Cerebellar nuclear complex (tissue), 1 donor: ENCODE results near the gene OVAAL.
"Not testable (repeated sequence)": the region's sequence is repeated elsewhere in the genome, so short reads cannot be mapped to it uniquely, and the experiment has no call there.

Experiments used
- DNase-seq, 2 experiments: peaks; one replicate each; lab custom pipeline; 2025; lab: John Stamatoyannopoulos, UW

OVAAL gene

GRCh38 chr1:180540697-180541594 is 17.8 kb upstream of the OVAAL start:
- DNase-seq, result no peak

- no peak for DNase-seq
Observed at GRCh38 chr1:180542113-180542837, 16.5 kb upstream of the OVAAL start.

DNA sequence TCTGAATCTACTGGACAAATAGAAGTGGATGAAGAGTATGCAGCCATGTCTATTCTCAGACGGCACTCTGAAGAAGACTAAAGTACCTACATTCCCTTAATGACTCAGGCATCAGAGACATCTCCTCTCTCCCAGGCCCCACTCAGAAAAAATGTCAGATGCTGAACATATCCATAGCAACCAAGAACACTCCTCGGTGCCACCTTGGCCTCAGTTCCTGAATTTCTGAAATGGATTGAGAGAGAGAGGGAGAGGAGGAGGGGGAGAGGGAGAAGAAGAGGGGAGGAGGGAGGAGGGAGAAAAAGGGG is 16.0 kb upstream of the OVAAL start:
- no peak for DNase-seq

- no peak for DNase-seq
Observed at GRCh38 chr1:180544050-180544449, 14.7 kb upstream of the OVAAL start.

- DNase-seq, result no peak
Observed at GRCh38 chr1:180545991-180546390, 12.8 kb upstream of the OVAAL start.

DNA sequence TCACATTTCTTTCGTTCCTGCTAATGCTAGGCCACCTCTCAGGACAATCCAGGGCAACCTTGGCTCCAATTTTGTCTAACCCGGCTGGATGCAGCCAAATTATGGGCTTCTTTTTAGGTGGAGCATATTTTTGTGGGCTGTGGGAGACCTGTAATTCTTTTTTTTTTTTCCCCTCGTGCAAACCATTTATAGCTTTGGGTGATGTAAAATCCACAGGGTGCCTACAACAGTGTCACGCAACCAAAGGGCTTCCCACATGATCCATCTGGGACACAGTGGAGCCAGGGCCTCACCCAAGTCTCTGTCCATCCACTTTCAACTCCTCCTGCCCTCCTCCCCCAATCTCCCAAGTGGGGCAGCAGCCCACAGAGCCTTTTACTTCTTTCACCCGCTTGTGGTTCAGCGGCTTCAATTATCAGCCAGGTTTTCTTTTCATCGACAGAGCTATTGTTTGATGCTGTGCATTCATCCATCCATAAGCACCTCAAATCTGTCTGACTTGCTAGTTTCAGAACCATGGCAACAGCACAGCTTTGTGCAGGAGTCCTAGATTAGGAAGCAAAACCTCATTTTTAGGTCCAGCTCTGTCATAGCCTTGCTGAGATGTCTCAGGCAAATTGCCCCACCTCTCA is 10.0 kb upstream of the OVAAL start:
- no peak for DNase-seq

- not testable (repeated sequence) for DNase-seq
Observed at GRCh38 chr1:180549770-180550169, 9.0 kb upstream of the OVAAL start.

DNA sequence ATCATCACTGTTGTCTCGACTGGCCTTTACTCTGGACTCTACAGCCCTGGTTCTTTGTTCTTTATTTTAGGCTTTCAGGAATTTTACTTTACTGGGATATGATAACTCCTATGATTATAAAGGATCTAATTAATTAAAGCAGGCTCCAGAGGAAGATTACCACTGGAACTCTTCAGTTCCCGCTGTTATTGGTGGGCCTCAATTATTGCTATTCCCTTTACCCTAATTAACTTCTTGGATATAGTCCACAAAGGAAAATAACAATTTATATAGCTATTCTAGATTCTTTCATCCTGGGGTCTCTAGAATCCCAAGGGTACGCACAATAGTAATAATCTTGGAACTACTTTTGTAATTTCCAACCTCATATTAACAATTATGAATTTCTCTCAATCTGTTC is 8.5 kb upstream of the OVAAL start:
- DNase-seq, result no peak

DNA sequence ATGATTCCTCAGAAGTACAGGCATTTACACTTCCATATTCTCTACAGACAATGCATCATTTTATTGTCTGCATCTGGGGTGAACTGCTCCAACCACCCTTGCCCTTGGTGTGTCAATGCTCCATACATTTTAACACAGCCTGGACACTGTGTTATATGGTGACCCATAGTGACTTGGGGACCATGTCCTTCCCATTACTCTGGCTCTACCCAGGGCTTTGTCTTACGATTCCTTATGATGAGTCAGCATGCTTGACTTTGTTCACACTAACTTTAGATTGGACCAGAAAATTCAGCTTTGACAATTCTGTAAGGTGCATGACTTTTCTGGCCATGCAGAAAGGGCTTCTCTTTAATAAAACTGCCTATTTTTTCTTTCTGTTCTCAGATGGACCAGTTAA is 6.8 kb upstream of the OVAAL start:
- DNase-seq, result no peak

GRCh38 chr1:180553046-180553445 is 5.7 kb upstream of the OVAAL start:
- DNase-seq, result not testable (repeated sequence)

GRCh38 chr1:180555411-180555810 is 3.4 kb upstream of the OVAAL start:
- DNase-seq, result no peak

GRCh38 chr1:180560200-180560867 is 1.6 kb downstream of the OVAAL start:
- DNase-seq, result no peak

- no peak for DNase-seq
Observed at GRCh38 chr1:180560868-180561600, 2.3 kb downstream of the OVAAL start.

DNA sequence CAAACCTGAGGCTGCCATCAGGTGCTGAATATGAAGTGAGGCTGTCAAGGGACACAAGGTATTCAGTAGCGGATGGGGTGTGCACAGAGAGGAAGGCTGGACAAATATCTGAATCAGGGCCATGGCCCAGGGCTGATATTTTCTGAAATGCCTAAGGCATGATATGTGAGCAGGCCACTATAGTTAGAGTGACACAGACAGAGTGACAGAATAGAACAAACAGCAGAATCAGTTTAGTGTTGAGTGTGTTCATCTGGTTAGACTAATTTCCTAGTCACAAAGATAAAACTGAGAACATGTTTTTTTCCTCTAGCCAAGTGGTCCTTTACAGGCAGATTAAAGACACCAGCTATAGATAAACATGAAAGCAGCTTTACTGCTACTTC is 3.9 kb downstream of the OVAAL start:
- DNase-seq, result no peak

DNA sequence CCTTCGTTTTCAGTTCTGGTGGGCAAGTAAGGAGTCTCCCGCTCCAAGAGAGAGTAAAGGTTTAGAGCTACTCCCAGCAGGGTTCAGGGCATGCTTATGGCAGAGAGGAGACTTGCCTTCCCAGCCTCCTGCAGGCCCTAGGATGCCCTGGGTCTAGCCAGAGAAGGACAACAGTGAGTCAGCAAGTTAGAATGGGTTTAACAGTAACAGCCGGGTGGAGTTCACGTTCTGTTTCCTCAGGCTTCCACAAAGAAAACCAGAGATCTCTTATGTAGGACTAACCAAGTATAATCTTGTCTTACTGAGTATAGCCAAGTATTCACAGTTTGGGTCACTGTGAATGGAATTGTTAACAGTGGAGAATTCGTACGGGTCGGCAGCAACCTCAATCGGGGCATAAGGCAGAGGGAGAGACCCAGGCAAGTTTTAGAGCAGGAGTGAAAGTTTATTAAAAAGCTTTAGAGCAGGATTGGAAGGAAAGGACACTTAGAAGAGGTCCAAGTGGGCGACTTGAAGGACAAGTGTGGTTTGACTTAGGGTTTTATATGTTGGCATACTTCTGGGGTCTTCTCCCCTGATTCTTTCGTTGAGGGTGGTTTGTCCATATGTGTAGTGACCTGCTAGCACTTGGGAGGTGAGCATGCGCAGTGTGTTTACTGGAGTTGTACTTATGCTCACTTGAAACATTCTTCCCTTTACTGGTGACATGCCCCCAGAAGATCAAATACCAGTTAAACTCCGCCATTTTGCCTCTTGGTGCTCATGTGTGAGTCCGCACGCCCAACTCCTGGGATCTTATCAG is 4.5 kb downstream of the OVAAL start:
- DNase-seq, result no peak

DNA sequence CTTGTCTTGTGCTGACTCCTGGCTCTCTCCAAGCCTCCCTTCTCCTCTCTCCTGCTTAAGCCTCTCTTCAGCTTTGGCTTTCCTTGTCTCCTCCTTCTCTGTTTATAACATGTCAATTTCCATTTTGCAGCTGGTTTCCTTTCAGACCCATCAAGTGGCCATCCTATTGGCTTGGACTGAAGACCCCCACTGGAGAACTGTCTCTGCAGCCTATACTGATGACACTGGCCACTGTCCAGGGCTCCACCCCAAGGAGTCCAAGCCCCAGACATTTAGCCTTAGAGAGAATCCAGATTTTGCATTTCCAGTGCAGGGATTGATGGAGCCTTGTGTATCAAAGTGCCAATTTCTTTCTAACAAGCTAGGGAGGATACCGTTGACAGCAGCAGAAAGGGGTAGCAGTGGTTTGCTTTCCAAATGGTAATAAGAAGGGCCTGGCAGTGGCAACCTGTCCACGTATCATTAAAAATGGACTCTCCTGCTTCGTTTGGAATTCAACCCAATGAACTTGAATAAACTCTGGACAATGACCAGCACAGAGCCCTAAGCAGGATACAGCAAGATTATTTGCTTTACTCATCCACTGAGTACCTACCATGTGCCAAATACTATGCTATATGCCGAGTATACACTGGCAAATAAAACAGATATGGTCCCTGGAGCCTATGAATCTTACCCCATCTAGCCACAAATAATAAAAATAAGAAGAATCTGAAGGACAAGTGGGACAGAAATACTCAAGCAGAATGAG is 6.5 kb downstream of the OVAAL start:
- no peak for DNase-seq

DNA sequence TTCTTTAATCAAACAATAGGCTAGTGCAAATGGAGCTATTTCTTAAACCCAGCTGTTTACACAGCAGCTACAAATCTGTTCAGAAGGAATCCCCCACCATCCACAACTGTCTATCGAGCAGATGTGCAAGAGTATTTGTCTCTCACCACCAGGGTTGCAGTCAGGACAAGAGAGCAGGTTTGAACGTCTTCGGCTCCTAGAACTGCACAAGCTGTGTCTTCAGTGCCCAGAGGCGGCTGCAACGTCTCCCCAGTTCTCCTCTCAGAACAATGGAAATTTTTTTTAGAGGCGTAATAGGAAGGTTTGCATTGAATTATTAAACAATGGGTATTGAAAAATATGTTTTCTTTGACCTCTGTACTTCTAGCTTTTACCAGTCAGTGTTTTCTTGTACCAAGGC is 7.3 kb downstream of the OVAAL start:
- no peak for DNase-seq

- no peak for DNase-seq
Observed at GRCh38 chr1:180566495-180566894, 7.7 kb downstream of the OVAAL start.

DNA sequence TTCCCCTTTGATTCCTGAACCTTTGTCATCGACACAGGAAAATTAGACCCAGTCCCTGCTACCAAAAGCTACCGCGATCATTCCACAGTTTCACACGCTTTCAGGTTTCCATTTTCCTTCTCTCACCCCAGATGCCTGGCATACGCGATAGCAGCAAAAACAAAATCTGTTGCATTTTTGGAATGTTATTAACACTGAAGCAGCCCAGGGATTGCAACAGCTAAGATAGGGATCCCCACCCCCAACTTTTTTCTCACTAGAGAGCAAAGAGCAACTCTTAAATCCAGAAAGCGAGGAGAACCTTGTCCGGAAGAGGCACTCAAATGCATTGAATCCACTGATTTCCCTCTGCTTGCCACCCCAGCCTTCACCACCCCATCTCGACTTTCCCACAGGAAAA is 8.9 kb downstream of the OVAAL start:
- no peak for DNase-seq

DNA sequence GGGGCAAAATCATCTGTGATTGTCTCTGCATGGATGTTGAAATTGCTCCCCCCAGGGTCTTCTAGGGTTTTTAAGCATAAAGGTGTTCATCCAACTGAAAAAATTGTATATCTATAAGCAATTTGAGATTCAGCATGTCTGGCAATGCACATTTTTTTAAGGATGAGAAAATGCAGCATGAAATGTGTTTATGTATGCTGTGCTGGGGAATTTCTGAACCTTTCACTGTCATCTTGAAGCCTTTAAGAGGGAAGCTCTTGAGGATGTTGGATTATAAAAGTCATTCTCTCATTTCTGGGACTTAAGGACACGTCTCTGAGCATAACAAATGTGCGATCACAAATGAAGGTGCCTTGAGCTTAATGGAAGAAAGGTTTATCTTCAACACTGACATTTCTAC is 9.4 kb downstream of the OVAAL start:
- no peak for DNase-seq
